ENCODE data around the gene SEPTIN11.
"Not testable (repeated sequence)": the region's sequence is repeated elsewhere in the genome, so short reads cannot be mapped to it uniquely, and the experiment has no call there.

SEPTIN11 gene

DNA sequence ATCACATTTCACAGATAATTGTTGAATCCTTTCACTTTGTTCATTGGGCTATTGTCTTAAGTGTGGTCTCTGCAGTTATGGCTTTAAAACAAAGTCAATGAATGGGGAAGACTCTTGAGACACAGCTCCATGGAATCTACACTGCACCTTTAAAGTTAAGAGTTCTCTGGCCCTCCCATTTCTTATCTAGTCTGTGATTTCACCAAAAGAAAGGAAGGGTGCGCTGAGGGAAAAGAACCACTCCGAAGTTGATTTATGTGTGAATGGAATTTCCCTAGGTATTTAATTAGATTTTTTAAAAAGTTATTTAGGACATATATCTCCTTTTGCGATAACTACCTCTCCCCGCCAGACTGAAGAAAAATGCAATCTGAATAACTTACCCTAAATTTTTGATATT, 2.5 kb downstream of the SEPTIN11 start:
- no peak for DNase-seq (ENCODE audit: low spot score)

GRCh38 chr4:76952656-76953582, 3.4 kb downstream of the SEPTIN11 start:
- no peak for DNase-seq (ENCODE audit: low spot score)

DNA sequence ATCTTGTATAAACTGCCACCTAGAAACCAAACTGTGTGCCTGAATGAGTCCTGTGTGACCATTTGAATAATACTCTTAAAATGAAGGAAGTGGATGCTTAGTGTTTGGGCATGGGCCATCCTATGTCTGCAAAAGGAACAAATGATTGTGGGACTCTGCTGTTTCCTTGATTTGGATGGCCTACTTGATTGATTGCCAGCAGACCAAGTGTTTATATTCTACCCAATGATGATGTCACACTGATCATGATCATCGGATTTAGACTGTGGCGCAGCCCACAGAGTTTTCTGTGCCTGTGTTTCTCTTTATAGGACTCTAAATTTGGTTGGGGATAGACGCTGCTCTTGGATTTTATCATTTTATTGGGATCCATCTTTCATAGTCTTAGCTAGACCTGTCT, 4.4 kb downstream of the SEPTIN11 start:
- no peak for DNase-seq (ENCODE audit: low spot score)

DNA sequence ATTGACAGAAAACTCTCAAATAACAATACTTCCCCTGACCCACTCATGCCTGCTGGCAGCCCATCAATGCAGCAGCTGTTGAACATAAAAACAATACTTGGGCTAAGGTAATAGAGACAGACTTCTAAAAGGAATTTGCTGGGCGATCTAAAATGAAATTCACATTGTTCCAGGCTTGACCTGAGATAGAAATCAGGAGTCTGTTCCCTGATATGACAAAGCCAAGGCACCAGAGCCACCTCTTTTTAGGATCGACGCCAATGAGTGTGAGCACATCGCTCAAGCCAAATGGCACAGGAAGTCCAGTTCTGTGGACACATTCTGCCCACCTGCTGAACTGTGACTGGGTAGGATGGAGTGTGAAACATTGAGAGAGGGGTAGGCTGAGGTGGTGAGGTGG, 4.9 kb downstream of the SEPTIN11 start:
- DNase-seq (ENCODE audit: low spot score): no peak

DNA sequence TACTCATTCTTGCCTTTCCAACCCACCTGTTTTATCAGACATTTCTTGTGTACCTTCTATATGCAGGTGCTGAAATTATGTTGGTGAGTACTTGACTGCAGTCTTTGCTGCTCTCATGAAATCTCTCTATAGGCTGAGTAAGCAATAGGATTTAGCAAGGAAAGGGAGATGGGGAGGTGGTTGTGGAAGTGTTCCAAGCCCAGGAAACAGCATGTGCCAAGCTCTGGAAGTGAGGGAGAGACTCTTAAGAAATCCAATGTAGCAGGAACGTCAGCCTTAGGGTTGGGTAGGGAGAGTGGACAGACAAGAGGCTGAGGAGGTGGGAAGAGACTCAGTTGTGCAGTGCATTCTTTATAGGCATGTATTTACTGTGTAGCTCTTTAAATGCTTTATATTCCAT, 5.6 kb downstream of the SEPTIN11 start:
- DNase-seq (ENCODE audit: low spot score): no peak

DNA sequence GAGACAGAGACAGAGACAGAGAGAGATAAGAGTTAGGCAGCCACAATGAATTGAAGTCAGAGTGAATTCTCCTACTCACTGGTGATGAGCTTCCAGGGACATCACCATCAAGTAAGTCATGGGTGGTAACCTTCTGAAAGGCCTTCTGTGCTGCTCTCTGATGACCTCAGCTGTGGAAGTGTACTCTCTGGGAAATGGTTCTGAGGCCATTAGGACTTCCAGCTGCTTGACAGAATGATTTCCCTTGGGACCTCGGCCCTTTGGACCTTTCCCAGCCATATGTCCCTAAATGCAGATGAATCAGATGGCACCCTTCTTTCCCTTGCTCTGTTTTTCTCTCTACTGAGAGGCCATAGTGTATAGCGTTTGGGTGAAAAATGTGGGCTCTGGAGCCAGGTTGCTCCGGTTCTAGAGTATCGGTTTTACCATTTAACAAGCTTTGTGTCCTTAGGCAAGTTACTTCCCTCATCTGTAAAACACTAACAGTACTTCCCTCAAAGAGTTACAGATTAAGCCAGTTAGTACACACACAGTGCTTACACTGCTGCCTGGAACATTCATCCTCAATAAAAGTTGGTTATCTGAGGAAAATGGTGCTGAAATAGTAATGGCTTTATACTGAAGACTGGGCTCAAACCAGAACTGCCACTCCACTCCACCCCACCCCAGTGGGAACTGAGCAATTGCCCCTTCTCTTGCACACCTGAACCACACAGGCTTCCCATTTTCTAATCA, 7.6 kb downstream of the SEPTIN11 start:
- DNase-seq (ENCODE audit: low spot score): no peak

DNA sequence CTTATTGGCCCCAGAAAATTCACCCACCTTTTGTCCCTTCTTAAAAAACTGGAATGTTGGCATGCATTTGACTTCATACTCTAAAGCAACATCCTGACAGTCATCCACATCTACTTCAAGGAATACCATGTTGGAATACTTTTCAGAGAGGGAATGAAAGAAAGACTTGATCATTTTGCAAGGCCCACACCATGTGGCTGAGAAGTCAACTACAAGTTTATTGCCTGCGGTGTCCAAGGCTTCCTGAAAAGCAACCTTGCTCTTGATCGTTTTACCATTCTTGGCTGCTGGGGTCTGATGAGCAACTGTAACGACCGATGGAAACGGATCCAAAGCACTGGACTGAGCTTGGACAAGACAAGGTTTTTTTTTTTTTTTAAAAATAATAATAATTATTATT, 9.3 kb downstream of the SEPTIN11 start:
- no peak for DNase-seq (ENCODE audit: low spot score)

- DNase-seq (ENCODE audit: low spot score): peak; percentile 68
Measured at GRCh38 chr4:76960014-76960413, 10.5 kb downstream of the SEPTIN11 start.

DNA sequence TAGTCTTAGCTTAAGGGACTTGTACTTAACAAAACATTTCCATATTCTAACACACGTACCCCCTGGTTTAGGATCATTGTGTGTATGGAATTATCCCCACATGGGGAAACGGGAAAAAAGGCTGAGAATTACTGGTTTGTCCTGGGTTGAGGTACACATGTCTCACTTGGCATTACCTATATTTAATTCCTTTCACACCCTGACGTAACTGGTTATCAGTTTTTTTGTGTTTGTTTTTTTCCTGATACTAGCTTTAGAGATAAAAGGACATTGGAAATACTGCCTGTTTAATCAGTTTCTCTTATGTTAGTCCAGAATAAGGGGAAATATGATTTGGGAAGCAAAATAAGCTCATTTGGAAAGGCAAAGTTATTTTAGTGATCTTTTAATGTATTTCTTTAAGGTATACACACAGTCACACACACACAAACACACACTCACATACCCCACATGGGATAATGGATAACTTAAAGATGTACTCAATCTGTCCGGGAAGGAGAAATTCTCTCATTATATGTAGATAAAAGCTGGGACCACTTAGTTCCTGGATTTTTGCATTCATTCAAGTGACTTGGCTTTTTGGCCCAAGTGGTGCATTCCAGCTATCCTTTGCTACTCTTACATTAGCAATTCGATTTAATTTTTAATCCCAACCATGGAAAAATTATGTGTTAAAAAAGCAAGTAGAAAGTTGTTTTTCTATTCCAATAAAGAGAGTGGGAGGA, 13.0 kb downstream of the SEPTIN11 start:
- no peak for DNase-seq (ENCODE audit: low spot score)

GRCh38 chr4:76963131-76963750, 13.7 kb downstream of the SEPTIN11 start:
- DNase-seq (ENCODE audit: low spot score): no peak

GRCh38 chr4:76963927-76964326, 14.4 kb downstream of the SEPTIN11 start:
- not testable (repeated sequence) for DNase-seq (ENCODE audit: low spot score)

GRCh38 chr4:76964769-76965168, 15.2 kb downstream of the SEPTIN11 start:
- DNase-seq (ENCODE audit: low spot score): no peak

DNA sequence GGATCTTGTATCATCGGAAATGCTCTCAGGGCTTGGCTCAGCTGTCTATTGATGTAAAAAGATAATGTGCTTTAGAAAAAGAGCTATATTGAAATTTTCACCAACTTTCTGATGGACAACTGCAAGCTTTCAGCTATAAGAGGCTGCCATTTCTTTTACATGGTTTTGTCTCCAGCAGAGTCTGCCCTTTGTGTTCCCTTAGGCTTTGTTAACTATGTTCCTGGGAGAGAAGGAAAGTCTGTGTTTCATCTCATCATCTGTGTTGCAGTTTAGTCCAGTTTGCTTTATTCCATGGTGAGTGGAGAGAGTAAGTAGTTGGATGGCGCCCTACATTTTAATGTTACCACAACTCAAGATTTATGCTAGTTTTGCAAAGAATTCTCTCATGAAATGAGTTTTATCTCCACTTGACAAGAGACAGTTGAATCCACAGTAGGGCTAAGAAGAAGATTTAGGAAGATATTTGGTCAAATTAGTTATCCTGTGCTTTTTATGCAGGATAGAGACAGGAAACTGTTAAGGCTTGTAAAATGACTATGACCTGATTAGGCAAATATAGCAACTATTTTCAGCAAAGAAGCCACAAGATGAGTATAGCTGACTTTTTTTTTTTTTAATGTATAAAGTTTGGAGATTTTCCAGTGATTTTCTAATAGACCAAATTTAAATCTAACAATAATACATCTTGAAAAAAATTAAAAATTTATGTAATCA, 16.5 kb downstream of the SEPTIN11 start:
- no peak for DNase-seq (ENCODE audit: low spot score)

DNA sequence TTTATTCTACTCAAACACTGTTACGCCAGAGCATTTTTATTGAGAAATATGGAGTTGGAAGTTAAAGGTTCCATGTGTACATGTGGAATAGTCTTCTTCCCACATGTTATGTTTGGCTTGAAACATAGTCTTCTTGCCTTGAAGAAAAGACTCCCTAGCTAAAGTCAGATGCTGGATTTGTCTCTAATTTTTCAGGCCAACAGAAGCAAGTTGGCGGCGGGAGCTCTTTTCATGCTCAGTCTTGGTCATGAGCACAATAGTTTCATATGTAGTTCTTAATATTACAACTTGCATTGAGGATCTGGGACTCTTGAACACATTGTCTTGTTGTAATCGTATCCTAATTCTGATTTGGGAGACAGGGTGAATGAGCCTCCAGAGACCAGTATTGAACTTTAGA, 19.4 kb downstream of the SEPTIN11 start:
- no peak for DNase-seq (ENCODE audit: low spot score)

DNA sequence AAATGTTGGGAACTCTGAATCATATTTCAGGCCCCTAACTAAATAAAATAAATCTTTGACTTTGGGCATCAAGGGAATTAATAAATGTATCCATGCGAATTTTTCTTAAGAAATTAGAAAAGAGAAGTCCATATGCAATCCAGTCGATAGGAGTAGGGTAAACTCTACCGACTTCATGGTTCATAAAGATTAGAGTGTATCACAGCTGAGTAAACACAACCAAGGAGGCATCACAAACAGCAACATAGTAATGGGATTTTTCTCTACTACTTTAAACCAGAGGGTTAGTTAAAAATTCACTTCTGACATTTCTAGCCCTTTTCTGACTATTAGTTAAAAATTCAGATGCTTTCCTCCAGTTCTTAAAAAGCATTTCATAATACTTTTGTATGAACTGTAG, 19.9 kb downstream of the SEPTIN11 start:
- no peak for DNase-seq (ENCODE audit: low spot score)

DNA sequence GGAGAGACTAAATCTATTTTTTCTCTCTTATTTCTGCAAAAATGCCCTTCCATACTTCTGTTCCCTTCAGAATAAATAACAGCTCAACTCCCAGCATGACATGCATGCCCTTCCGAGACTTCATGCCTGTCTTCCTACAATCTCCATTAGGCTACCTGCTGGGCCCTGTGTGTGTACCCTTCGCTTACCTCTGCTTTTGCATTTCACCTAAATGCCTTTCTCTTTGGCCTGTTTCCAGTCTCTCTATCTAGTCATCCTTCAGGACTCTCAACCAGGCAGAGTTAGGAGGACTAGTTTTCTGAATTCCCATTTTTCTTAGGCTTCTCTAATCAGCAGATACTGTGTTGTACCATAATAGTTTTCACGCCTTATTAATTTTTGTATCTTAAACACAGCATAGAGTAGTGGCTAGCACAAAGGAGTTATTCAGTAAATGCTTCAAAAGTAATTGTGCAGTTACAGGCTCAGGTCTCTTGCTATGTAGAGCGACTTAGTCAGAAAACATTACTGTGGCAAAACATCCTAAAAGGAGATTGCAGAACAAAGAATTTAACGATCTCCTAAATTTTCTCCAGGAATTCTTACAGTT, 20.5 kb downstream of the SEPTIN11 start:
- DNase-seq (ENCODE audit: low spot score): no peak

- no peak for DNase-seq (ENCODE audit: low spot score)
Measured at GRCh38 chr4:76972306-76972705, 22.8 kb downstream of the SEPTIN11 start.

- DNase-seq (ENCODE audit: low spot score): no peak
Measured at GRCh38 chr4:76974150-76974549, 24.6 kb downstream of the SEPTIN11 start.

GRCh38 chr4:76977113-76977512, 27.6 kb downstream of the SEPTIN11 start:
- DNase-seq (ENCODE audit: low spot score): no peak

DNA sequence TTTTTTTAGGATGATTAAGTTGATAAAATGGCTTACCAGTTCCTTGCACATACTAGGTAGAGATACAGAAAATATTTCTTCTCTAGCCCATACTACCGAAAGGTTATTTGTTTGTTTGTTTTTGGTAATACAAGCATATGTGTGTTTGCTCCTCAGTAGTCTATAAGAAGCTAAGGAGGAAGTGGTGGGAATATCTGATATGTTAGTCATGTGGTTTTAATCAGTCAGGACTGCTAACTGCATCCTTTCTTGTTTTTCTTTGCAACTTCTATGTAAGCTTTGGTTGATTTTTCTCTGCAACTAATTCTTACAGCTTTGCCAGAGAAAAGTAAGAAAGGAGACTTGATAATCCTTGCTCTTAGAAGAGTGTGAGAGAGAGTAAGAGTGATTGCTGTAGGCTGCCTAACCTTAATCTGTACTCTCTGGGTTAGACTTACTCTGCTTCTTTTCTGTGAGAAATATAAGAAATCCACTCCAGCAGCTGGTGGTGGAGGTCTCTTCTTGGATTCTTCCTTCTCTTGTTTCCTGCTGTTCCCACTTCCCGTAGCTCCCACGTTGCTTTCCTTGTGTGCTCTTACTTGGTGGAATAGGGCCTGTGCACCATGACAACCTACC, 28.3 kb downstream of the SEPTIN11 start:
- no peak for DNase-seq (ENCODE audit: low spot score)

DNA sequence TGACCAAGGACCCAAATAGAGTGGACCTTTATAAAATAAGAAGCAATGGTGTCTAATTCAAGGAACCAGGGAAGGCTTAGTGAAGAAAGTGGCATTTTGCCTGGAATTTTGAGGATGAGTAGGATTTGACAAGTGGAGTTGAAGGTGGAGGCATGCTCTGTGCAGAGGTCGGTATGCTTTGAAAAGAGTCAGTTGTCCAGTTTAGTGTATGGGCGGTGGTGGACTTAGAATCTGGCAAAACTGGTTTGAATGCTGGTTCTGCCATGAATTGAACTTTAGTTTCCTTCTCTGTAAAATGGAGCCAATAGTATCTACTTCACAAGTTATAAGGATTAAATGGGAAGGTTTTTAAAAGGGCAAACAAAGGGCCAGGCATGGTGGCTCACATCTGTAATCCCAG, 29.7 kb downstream of the SEPTIN11 start:
- DNase-seq (ENCODE audit: low spot score): no peak
